ENCODE data around the gene KRTAP5-3.

Gene KRTAP5-3

GRCh38 chr11:1565173-1565903 is 42.9 kb downstream of the KRTAP5-3 start:
- no peak for DNase-seq (ENCODE audit: low spot score)
- Mint-ChIP-seq H3K9me3 (no peaks in the 10 kb centered on the region), H3K36me3 (ENCODE audit: low read depth) (no peaks in the 10 kb centered on the region), H3K27ac (no peak overlapping the region), H3K4me3 (no peak overlapping the region), H3K27me3 (ENCODE audit: low read depth) (peaks cover 6% of the 10 kb centered on the region), H3K4me1 (ENCODE audit: low read depth) (no peaks in the 10 kb centered on the region)

GRCh38 chr11:1564535-1565172 is 43.6 kb downstream of the KRTAP5-3 start:
- H3K36me3 Mint-ChIP-seq (ENCODE audit: low read depth), result no peaks in the 10 kb centered on the region
- H3K4me3 Mint-ChIP-seq, result no peak overlapping the region
- DNase-seq (ENCODE audit: low spot score), result no peak
- no peaks in the 10 kb centered on the region for H3K9me3 Mint-ChIP-seq
- H3K27ac Mint-ChIP-seq, result no peak overlapping the region
- no peaks in the 10 kb centered on the region for H3K27me3 Mint-ChIP-seq (ENCODE audit: low read depth)
- H3K4me1 Mint-ChIP-seq (ENCODE audit: low read depth), result no peaks in the 10 kb centered on the region

GRCh38 chr11:1563697-1564534 is 44.3 kb downstream of the KRTAP5-3 start:
- Mint-ChIP-seq H3K4me1 (ENCODE audit: low read depth) (no peaks in the 10 kb centered on the region), H3K36me3 (ENCODE audit: low read depth) (no peaks in the 10 kb centered on the region), H3K27me3 (ENCODE audit: low read depth) (no peaks in the 10 kb centered on the region), H3K4me3 (no peak overlapping the region), H3K9me3 (no peaks in the 10 kb centered on the region), H3K27ac (no peak overlapping the region)
- no peak for DNase-seq (ENCODE audit: low spot score)

- Mint-ChIP-seq H3K27me3 (ENCODE audit: low read depth) (no peaks in the 10 kb centered on the region), H3K36me3 (ENCODE audit: low read depth) (no peaks in the 10 kb centered on the region), H3K4me3 (no peak overlapping the region), H3K9me3 (no peaks in the 10 kb centered on the region), H3K4me1 (ENCODE audit: low read depth) (no peaks in the 10 kb centered on the region), H3K27ac (no peak overlapping the region)
- no peak for DNase-seq (ENCODE audit: low spot score)
Observed at GRCh38 chr11:1563149-1563638, 45.1 kb downstream of the KRTAP5-3 start.

GRCh38 chr11:1562469-1563148 is 45.7 kb downstream of the KRTAP5-3 start:
- H3K4me3 Mint-ChIP-seq, result no peak overlapping the region
- no peaks in the 10 kb centered on the region for H3K27me3 Mint-ChIP-seq (ENCODE audit: low read depth)
- DNase-seq (ENCODE audit: low spot score), result no peak
- no peaks in the 10 kb centered on the region for H3K4me1 Mint-ChIP-seq (ENCODE audit: low read depth)
- H3K36me3 Mint-ChIP-seq (ENCODE audit: low read depth), result no peaks in the 10 kb centered on the region
- H3K27ac Mint-ChIP-seq, result no peak overlapping the region
- H3K9me3 Mint-ChIP-seq, result no peaks in the 10 kb centered on the region

GRCh38 chr11:1561955-1562354 is 46.3 kb downstream of the KRTAP5-3 start:
- DNase-seq (ENCODE audit: low spot score), result no peak
- no peaks in the 10 kb centered on the region for H3K9me3 Mint-ChIP-seq
- no peak overlapping the region for H3K4me3 Mint-ChIP-seq
- H3K27ac Mint-ChIP-seq, result no peak overlapping the region
- H3K4me1 Mint-ChIP-seq (ENCODE audit: low read depth), result no peaks in the 10 kb centered on the region
- H3K36me3 Mint-ChIP-seq (ENCODE audit: low read depth), result no peaks in the 10 kb centered on the region
- H3K27me3 Mint-ChIP-seq (ENCODE audit: low read depth), result no peaks in the 10 kb centered on the region

GRCh38 chr11:1561266-1561665 is 47.0 kb downstream of the KRTAP5-3 start:
- Mint-ChIP-seq H3K4me3 (no peak overlapping the region), H3K36me3 (ENCODE audit: low read depth) (no peaks in the 10 kb centered on the region), H3K27ac (no peak overlapping the region), H3K27me3 (ENCODE audit: low read depth) (no peaks in the 10 kb centered on the region), H3K4me1 (ENCODE audit: low read depth) (no peaks in the 10 kb centered on the region), H3K9me3 (no peaks in the 10 kb centered on the region)
- DNase-seq (ENCODE audit: low spot score), result no peak

GRCh38 chr11:1560649-1561251 is 47.5 kb downstream of the KRTAP5-3 start:
- no peaks in the 10 kb centered on the region for H3K36me3 Mint-ChIP-seq (ENCODE audit: low read depth)
- no peak overlapping the region for H3K27ac Mint-ChIP-seq
- H3K4me3 Mint-ChIP-seq, result no peak overlapping the region
- no peaks in the 10 kb centered on the region for H3K4me1 Mint-ChIP-seq (ENCODE audit: low read depth)
- no peaks in the 10 kb centered on the region for H3K27me3 Mint-ChIP-seq (ENCODE audit: low read depth)
- no peaks in the 10 kb centered on the region for H3K9me3 Mint-ChIP-seq
- DNase-seq (ENCODE audit: low spot score), result no peak

GRCh38 chr11:1560002-1560648 is 48.1 kb downstream of the KRTAP5-3 start:
- no peak overlapping the region for H3K4me3 Mint-ChIP-seq
- no peak overlapping the region for H3K27ac Mint-ChIP-seq
- H3K36me3 Mint-ChIP-seq (ENCODE audit: low read depth), result no peaks in the 10 kb centered on the region
- H3K4me1 Mint-ChIP-seq (ENCODE audit: low read depth), result no peaks in the 10 kb centered on the region
- H3K9me3 Mint-ChIP-seq, result no peaks in the 10 kb centered on the region
- DNase-seq (ENCODE audit: low spot score), result no peak
- no peaks in the 10 kb centered on the region for H3K27me3 Mint-ChIP-seq (ENCODE audit: low read depth)

GRCh38 chr11:1559111-1559951 is 48.9 kb downstream of the KRTAP5-3 start:
- Mint-ChIP-seq H3K36me3 (ENCODE audit: low read depth) (no peaks in the 10 kb centered on the region), H3K9me3 (no peaks in the 10 kb centered on the region), H3K4me3 (no peak overlapping the region), H3K4me1 (ENCODE audit: low read depth) (no peaks in the 10 kb centered on the region), H3K27ac (no peak overlapping the region), H3K27me3 (ENCODE audit: low read depth) (no peaks in the 10 kb centered on the region)
- DNase-seq (ENCODE audit: low spot score), result no peak

GRCh38 chr11:1558775-1559110 is 49.5 kb downstream of the KRTAP5-3 start:
- H3K27me3 Mint-ChIP-seq (ENCODE audit: low read depth), result no peaks in the 10 kb centered on the region
- no peaks in the 10 kb centered on the region for H3K9me3 Mint-ChIP-seq
- H3K27ac Mint-ChIP-seq, result no peak overlapping the region
- DNase-seq (ENCODE audit: low spot score), result no peak
- no peaks in the 10 kb centered on the region for H3K36me3 Mint-ChIP-seq (ENCODE audit: low read depth)
- no peak overlapping the region for H3K4me3 Mint-ChIP-seq
- H3K4me1 Mint-ChIP-seq (ENCODE audit: low read depth), result no peaks in the 10 kb centered on the region

GRCh38 chr11:1557904-1558774 is 50.1 kb downstream of the KRTAP5-3 start:
- Mint-ChIP-seq H3K4me3 (no peak overlapping the region), H3K9me3 (no peaks in the 10 kb centered on the region), H3K27me3 (ENCODE audit: low read depth) (no peaks in the 10 kb centered on the region), H3K4me1 (ENCODE audit: low read depth) (no peaks in the 10 kb centered on the region), H3K27ac (no peak overlapping the region), H3K36me3 (ENCODE audit: low read depth) (no peaks in the 10 kb centered on the region)
- DNase-seq (ENCODE audit: low spot score), result no peak

Measured in T-helper 2 cell treated with Interferon-gamma antibody and Interleukin-4, amounts not matched to agents 5 μg/mL and 100 μg/mL, for 36 hours (primary cell).